Activated T-cell treated with anti-CD3 and anti-CD28 coated beads, Interleukin-2, amount 50 U/mL, for 48 hours (primary cell): ENCODE data around the gene GSTM3.
A peak's percentile ranks its signal among the peaks of the same experiment; 100 is the strongest.
"Not testable (repeated sequence)": the region's sequence is repeated elsewhere in the genome, so short reads cannot be mapped to it uniquely, and the experiment has no call there.

ENCODE experiments used
- DNase-seq, 2 experiments: peaks; one replicate each; pipeline ENCODE4 v3.0.0-alpha.2; 2020

GSTM3 gene

GRCh38 chr1:109773900-109774485, 33.2 kb upstream of the GSTM3 start:
- no peak for DNase-seq

DNA sequence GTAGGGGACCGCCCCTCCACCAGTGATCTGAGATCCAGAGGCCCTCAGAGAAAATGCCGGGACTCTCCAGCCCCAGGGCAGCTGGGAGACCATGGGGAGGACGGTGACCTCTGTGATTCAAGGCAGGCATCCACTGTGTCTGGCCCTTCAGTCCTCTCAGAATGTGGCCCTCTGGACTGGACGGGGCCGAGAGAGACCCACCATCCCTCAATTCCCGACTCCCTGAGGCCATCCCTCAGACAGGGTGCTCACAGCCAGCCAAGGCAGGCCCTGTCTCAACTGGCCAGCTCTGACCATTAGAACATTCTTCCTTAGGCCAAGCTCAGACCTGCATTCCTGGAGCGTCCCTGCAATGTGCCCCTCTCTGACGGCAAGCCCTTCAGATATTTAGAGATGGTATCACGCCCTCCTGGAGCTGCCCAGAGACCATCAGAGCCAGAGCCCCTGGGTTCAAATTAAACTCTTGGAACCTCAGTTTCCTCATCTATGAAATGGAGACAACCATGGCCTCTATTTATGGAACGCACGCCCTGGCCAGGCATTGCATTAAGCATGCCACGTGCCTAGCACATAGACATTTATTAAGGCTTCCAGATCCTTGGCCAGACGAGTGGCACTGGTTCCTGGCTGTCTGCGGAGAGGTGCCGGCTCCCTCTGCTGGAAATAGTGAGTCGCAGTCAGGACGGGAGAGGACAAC, 32.5 kb upstream of the GSTM3 start:
- DNase-seq: peak; percentile 71 to 77

- DNase-seq: no peak
Measured at GRCh38 chr1:109772658-109773202, 31.9 kb upstream of the GSTM3 start.

DNA sequence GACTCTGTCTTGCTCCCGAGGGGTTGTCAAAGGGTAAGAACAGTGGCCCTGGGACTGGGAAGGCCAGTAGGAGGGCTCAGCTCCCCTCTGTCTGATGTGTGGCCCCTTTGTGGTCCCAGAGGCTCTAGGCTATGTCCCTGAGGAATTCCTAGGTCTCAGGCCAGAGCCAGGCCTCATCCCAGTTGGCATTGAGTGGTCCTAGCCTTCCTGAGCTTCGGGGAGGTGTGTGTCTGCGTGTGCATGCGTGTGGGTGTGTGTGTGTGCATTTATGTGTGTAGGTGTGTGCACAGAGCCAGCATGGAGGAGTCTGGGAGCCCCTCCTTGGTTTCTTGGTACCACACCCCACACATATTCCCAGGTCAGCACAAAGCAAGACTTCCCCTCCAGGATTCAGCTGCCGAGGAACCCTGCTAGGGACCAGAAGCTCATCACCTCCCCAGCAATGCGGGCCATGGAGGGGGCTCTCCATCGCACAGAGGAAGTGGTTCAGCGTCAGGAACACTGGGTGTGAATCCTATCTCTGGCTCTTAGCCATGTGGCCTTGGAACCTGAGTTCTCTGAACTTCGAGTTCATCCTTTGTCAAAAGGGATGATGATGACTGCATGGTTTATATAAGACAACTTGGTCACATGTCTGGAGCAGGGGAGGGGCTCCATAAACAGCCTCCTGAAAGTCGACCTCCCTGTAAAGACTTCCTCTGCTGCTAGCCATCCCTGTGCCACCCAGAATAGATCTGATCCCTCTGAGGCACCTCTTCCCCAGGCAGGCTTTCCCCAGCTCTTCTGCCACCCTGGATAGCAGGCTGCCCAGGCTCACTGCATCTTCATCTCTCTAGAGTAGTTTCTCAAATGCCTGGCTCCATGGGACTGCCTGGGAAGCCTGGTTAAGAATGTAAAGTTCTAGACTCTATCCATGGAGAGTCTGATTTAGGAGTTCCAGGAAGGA, 31.1 kb upstream of the GSTM3 start:
- no peak for DNase-seq

DNA sequence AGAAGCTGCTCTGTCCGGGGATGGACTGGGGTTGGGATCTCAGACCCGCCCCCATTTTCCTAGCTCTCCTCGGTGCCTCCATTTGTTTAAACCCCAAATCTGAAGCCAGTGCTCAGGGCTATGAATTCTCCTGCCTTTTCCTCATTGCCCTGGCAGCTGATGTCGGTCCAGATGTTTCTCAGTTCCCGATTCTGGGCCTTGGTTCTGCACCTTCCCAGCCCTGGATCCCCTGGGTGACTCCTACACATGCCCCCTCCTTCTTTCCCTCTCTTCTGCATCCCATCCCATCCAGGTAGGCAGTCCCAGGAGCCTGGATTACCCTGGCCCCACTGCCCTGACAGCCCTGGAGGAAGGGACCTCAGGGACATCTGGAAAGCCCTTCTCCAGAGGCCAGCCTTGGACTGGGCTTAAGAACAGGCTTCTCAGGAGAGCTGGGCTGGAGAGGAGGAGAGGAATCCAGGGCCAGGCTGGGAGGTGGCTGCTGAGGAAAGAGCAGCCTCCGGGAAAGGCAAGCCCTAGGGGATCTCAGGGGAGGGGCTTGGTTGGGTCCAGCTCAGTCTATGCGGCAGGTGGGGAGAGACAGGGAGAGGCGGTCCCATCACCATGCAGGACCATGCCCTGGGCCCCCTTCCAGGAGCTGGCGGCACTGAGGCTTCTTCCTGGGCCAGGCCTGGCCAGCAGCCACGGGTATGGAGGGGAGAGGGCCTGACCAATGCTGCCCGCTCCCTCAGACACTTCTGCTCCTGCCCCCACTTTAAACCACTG, 29.7 kb upstream of the GSTM3 start:
- DNase-seq: no peak

GRCh38 chr1:109769330-109770078, 28.7 kb upstream of the GSTM3 start:
- DNase-seq: no peak

DNA sequence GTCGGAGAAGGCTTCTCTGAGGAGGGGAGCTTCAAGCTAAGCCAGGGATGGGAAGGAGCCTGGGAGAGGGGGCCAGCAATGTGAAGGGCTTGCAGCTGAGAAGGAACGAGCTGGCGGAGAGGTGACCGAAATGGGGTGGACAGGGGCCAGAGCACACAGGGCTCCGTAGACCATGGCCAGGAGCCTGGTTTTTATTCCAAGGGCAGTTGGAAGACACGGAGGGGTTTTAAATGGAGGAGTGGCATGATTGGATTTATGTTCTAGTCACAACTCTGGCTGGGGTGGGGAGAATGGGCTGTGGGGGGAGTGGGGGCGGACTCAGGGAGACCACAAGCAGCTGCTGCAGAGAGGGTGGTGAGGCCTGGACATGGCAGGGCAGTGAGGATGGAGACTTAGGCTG, 28.0 kb upstream of the GSTM3 start:
- DNase-seq: no peak

GRCh38 chr1:109768335-109768650, 27.5 kb upstream of the GSTM3 start:
- no peak for DNase-seq

- DNase-seq: peak in 1 of 2 experiments; percentile 7
Measured at GRCh38 chr1:109767637-109768334, 26.9 kb upstream of the GSTM3 start.

GRCh38 chr1:109766991-109767636, 26.3 kb upstream of the GSTM3 start:
- DNase-seq: not testable (repeated sequence)

DNA sequence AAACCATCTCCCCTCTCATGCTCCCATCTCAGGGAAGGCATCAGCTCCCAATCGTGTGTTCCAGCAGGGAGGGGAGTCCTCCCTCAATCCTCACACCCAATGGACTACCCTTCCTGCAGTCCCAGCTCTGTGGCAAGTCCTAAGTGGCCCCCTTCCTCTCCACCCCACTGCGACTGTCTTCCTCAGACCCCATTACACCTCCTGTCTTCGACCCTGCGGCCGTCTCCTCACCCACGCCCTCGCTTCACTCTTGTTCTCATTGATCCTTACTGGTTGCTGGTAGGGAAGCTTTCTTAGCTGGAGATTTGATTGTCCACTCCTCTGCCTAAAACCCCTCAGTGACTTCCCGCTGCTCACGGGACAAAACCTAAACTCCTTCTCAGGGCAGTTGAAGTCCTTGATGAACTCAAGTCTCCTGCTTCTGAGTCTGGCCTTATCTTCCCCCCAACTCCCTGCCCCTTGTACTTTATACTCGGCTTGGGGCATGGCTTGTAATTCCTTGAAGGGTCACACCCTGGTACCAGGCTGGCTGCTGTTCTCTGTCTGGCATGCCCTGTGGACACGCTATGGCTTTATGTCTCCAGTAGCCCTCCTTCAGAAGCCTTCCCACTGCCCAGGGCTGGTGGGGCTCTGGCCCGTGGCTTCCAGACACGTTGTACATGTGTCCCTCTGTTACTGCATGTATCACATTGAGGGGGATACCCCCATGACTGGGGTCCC, 25.2 kb upstream of the GSTM3 start:
- DNase-seq: peak in 1 of 2 experiments; percentile 15

DNA sequence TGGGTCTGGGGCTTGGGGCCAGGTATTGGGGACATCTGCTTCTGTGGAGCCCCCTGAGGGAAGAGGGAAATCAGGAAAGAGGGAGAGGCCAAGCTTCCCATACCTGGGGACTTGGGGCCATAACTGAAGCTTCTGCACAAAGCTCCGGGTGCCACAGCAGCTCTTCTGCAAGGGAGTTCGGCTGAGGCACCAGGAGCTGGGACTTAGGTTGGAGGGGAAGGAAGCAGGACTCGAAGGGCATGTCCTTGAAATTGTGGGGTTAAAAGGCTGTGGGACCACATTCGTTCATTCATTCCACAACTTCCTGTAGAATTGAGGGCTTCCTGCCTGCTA, 24.6 kb upstream of the GSTM3 start:
- DNase-seq: peak in 1 of 2 experiments; percentile 14

GRCh38 chr1:109764561-109765482, 24.0 kb upstream of the GSTM3 start:
- peak in 1 of 2 experiments; percentile 4 for DNase-seq

- peak in 1 of 2 experiments; percentile 13 for DNase-seq
Measured at GRCh38 chr1:109763646-109764415, 23.0 kb upstream of the GSTM3 start, which contains the start of gene EPS8L3. Gene EPS8L3 (minus strand): TSS chr1:109763923. CDS start chr1:109761749, 2,174 bp downstream.

- DNase-seq: no peak
Measured at GRCh38 chr1:109762821-109763645, 22.2 kb upstream of the GSTM3 start.

DNA sequence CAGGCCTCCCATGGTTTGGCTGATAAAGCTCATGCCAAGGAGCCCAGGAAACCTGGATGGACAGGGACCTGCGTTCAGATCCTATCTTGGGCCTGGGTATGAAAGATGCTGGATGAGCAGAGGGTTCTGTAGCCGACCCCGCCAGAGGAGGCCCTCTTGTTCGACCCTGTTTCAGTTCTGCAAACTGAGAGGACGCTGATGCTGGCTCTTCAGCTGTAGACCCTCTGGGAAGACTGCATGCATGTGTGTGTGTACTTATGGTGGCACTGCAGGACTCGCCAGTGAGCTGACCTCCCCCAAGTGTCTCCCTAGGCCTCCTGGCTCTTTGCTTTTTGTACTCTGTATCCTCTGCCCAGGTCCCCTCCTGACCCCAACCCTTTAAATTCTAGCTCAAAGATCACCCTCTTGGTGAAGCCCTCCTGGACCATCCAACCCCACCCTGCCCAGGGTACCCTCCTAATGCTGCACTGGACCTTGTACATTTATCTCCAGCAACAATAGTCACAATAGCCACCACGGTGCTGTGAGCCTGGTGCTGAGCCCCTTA, 21.3 kb upstream of the GSTM3 start:
- DNase-seq: peak; percentile 5 to 8
